Mesenchymal stem cell (in vitro differentiated cells and primary cell): ENCODE data around the gene FGFBP3.
A peak's percentile ranks its signal among the peaks of the same experiment; 100 is the strongest.

ENCODE experiments used
- DNase-seq: peaks from one replicate; pipeline ENCODE4 v3.0.0-alpha.2; 2013
- H2AFZ ChIP-seq: one replicate; pipeline ENCODE4 v1.6.1; 2013; ENCODE audit warnings: low read depth, mild to moderate bottlenecking, control low read depth, inconsistent platforms, low read length, moderate library complexity
- H2AK5ac ChIP-seq: 2 replicates; pipeline ENCODE4 v1.6.1; 2013; ENCODE audit warnings: low read length, moderate library complexity, mild to moderate bottlenecking, inconsistent platforms; ENCODE audit not compliant: severe bottlenecking
- H2BK120ac ChIP-seq: one replicate; pipeline ENCODE4 v1.6.1; 2013; ENCODE audit warnings: low read depth, mild to moderate bottlenecking, inconsistent platforms, low read length, moderate library complexity
- H2BK12ac ChIP-seq, 2 experiments: one replicate each; pipeline ENCODE4 v1.6.1; 2013; ENCODE audit warnings: inconsistent platforms in 2 of 2, low read length in 2 of 2, mild to moderate bottlenecking in 2 of 2, moderate library complexity in 2 of 2, control low read depth in 1 of 2
- H2BK15ac ChIP-seq: one replicate; pipeline ENCODE4 v1.6.1; 2013; ENCODE audit warnings: mild to moderate bottlenecking, low read depth, inconsistent platforms; ENCODE audit not compliant: poor library complexity, severe bottlenecking
- H2BK5ac ChIP-seq: 2 replicates; pipeline ENCODE4 v1.6.1; 2013; ENCODE audit warnings: low read depth, mild to moderate bottlenecking, low read length, control low read depth, inconsistent platforms; ENCODE audit not compliant: poor library complexity, severe bottlenecking
- H3K14ac ChIP-seq, 2 experiments: one replicate each; pipeline ENCODE4 v1.6.1; 2013; ENCODE audit warnings: inconsistent platforms in 2 of 2, low read length in 2 of 2, control low read depth in 1 of 2, mild to moderate bottlenecking in 1 of 2, moderate library complexity in 1 of 2
- H3K18ac ChIP-seq, 2 experiments: one replicate each; pipeline ENCODE4 v1.6.1; 2013; ENCODE audit warnings: inconsistent platforms in 2 of 2, low read length in 2 of 2, control low read depth in 1 of 2, low read depth in 1 of 2, mild to moderate bottlenecking in 1 of 2
- H3K23ac ChIP-seq, 2 experiments: one replicate each; pipeline ENCODE4 v1.6.1; 2013; ENCODE audit warnings: inconsistent platforms in 2 of 2, low read length in 2 of 2, mild to moderate bottlenecking in 2 of 2, moderate library complexity in 2 of 2, control low read depth in 1 of 2
- H3K27ac ChIP-seq: 2 replicates; pipeline ENCODE4 v1.5.1; 2013; ENCODE audit warnings: mild to moderate bottlenecking, moderate library complexity, low read length, control low read depth, inconsistent platforms; ENCODE audit not compliant: poor library complexity, severe bottlenecking
- H3K27me3 ChIP-seq, 2 experiments: 2 replicates each; pipeline versions ENCODE4 v1.6.1 to v1.7.0; 2013; ENCODE audit warnings: low read length in 2 of 2, mild to moderate bottlenecking in 2 of 2, moderate library complexity in 2 of 2, control low read depth in 1 of 2, inconsistent platforms in 1 of 2; ENCODE audit not compliant: control insufficient read depth in 1 of 2, insufficient read depth in 1 of 2
- H3K36me3 ChIP-seq, 2 experiments: 2 replicates each; pipeline versions ENCODE4 v1.6.1 to v1.7.0; 2013; ENCODE audit warnings: low read length in 2 of 2, control low read depth in 1 of 2, inconsistent platforms in 1 of 2, low read depth in 1 of 2, mild to moderate bottlenecking in 1 of 2; ENCODE audit not compliant: insufficient read depth in 2 of 2, control insufficient read depth in 1 of 2
- H3K4ac ChIP-seq, 2 experiments: one replicate each; pipeline ENCODE4 v1.6.1; 2013; ENCODE audit warnings: inconsistent platforms in 2 of 2, low read length in 2 of 2, mild to moderate bottlenecking in 2 of 2, moderate library complexity in 2 of 2, control low read depth in 1 of 2, low read depth in 1 of 2
- H3K4me1 ChIP-seq: 2 replicates; pipeline ENCODE4 v1.6.1; 2013; ENCODE audit warnings: low read depth, low read length, control low read depth; ENCODE audit not compliant: control insufficient read depth, insufficient read depth
- H3K4me2 ChIP-seq: 2 replicates; pipeline ENCODE4 v1.6.1; 2013; ENCODE audit warnings: low read length, mild to moderate bottlenecking, inconsistent platforms; ENCODE audit not compliant: poor library complexity, severe bottlenecking
- H3K4me3 ChIP-seq, 2 experiments: 2 replicates each; pipeline versions ENCODE4 v1.5.1 to v1.7.0; 2013; ENCODE audit warnings: low read length in 2 of 2, mild to moderate bottlenecking in 2 of 2, control low read depth in 1 of 2, low read depth in 1 of 2; ENCODE audit not compliant: insufficient read depth in 1 of 2
- H3K79me1 ChIP-seq: replicated peaks from 2 replicates; pipeline ENCODE4 v1.6.1; 2013; ENCODE audit warnings: mild to moderate bottlenecking, control low read depth, low read length, inconsistent platforms; ENCODE audit not compliant: poor library complexity, severe bottlenecking
- H3K9ac ChIP-seq: 2 replicates; pipeline ENCODE4 v1.7.0; 2013; ENCODE audit warnings: mild to moderate bottlenecking, low read length, moderate library complexity
- H3K9me3 ChIP-seq: 2 replicates; pipeline ENCODE4 v1.7.0; 2013; ENCODE audit warnings: mild to moderate bottlenecking, low read length; ENCODE audit not compliant: control insufficient read depth
- H4K8ac ChIP-seq: one replicate; pipeline ENCODE4 v1.6.1; 2013; ENCODE audit warnings: inconsistent platforms, mild to moderate bottlenecking, low read length, moderate library complexity
- H4K91ac ChIP-seq: one replicate; pipeline ENCODE4 v1.6.1; 2013; ENCODE audit warnings: mild to moderate bottlenecking, low read length, inconsistent platforms
- WGBS: methylation state at CpG from one replicate; pipeline ENCODE4 v1.1.7; 2013; ENCODE audit warnings: mixed read lengths; 5-methylcytosine and 5-hydroxymethylcytosine counted together

The FGFBP3 gene

DNA sequence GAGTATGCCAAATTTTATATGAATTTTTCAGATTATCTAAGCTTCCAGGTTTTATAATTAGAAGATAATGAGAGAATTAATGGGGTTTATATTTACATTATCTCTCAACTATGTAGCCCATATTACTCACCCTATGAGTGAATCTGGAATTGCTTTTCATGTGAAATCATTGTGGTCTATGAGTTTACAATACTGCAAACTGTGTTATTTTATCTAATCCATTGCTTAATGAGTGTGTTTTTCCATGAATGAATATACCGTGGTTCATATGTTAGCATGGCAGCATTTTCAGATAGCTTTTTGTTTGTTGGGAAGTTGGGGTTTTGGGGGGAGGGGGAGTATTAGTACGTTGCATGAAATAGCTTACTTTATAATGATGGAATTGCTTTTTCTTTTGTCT lies 44.5 kb downstream of the FGFBP3 start:
- H2BK120ac ChIP-seq = no peak overlapping the region
- no peak overlapping the region for H2AK5ac ChIP-seq
- no peak overlapping the region for H4K91ac ChIP-seq
- H3K36me3 ChIP-seq = peaks cover 0 to 65% of the 10 kb centered on the region in 2 experiments
- no peak overlapping the region for H4K8ac ChIP-seq
- H3K4me1 ChIP-seq = no peaks in the 10 kb centered on the region
- no peak overlapping the region for H3K14ac ChIP-seq
- peak; percentile 65 for DNase-seq
- H2BK15ac ChIP-seq = no peak overlapping the region
- H2AFZ ChIP-seq = no peak overlapping the region
- no peak overlapping the region for H3K23ac ChIP-seq
- no peak overlapping the region for H2BK12ac ChIP-seq
- H3K9me3 ChIP-seq = no peaks in the 10 kb centered on the region
- no peaks in the 10 kb centered on the region for H3K27me3 ChIP-seq
- H3K4me2 ChIP-seq = no peak overlapping the region
- H3K4ac ChIP-seq = no peak overlapping the region
- H3K9ac ChIP-seq = no peak overlapping the region
- no peak overlapping the region for H2BK5ac ChIP-seq
- no peak overlapping the region for H3K27ac ChIP-seq
- H3K79me1 ChIP-seq = no peaks in the 10 kb centered on the region
- no peak overlapping the region for H3K4me3 ChIP-seq
- WGBS = 81% methylated on average over 2 of the region's 2 CpGs
- H3K18ac ChIP-seq = no peak overlapping the region

DNA sequence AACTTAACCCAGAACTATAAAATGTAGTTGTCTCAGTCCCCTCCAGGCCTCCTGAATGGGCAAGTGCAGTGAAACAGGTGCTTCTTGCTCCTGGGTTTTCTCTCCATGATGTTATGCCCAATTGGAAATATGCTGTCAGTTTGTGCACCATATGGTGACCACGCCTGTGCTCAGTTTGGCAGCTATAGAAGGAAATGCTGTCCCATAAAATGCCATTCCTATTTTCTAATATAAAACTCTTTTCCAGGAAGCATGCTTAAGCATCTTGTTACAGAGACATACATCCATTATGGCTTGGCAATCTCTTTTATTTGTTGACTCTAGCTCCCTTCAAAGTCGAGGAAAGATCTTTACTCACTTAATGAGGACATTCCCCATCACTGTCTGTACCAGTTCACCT lies 45.2 kb downstream of the FGFBP3 start:
- no peaks in the 10 kb centered on the region for H3K79me1 ChIP-seq
- no peak overlapping the region for H2BK120ac ChIP-seq
- no peak overlapping the region for H4K91ac ChIP-seq
- H3K23ac ChIP-seq = no peak overlapping the region
- no peak overlapping the region for H3K9ac ChIP-seq
- no peak overlapping the region for H2AFZ ChIP-seq
- H3K4me3 ChIP-seq = no peak overlapping the region
- no peaks in the 10 kb centered on the region for H3K4me1 ChIP-seq
- no peak for DNase-seq
- H3K4me2 ChIP-seq = no peak overlapping the region
- 64% methylated on average over 2 of the region's 2 CpGs for WGBS
- peaks cover 0 to 71% of the 10 kb centered on the region in 2 experiments for H3K36me3 ChIP-seq
- no peak overlapping the region for H2BK12ac ChIP-seq
- H3K27ac ChIP-seq = no peak overlapping the region
- no peak overlapping the region for H2AK5ac ChIP-seq
- no peaks in the 10 kb centered on the region for H3K9me3 ChIP-seq
- no peak overlapping the region for H3K4ac ChIP-seq
- no peaks in the 10 kb centered on the region for H3K27me3 ChIP-seq
- H2BK5ac ChIP-seq = no peak overlapping the region
- H3K18ac ChIP-seq = no peak overlapping the region
- no peak overlapping the region for H3K14ac ChIP-seq
- H4K8ac ChIP-seq = no peak overlapping the region
- H2BK15ac ChIP-seq = no peak overlapping the region

DNA sequence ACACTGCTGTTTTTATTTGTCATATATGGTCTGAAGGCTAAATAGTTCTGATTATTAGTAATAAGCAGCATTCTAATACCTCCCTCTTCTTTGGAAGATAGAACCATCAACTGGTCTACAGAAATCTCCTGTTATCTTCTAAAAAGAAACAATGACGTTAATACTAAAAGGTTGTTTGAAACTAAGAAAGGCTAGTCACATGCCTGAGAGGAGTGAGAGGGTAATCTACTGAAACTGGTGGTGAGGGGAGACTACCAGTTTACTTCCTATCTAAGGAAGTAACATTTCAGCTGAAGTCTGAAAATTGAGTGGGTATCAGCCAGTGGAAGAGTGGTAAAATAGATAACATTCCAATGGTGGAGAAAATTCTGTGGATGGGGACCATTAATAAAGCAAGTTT lies 48.4 kb downstream of the FGFBP3 start:
- Histone ChIP-seq H3K79me1 (peaks cover 1% of the 10 kb centered on the region), H4K91ac (no peak overlapping the region), H3K18ac (no peak overlapping the region), H2BK120ac (no peak overlapping the region), H3K36me3 (peaks cover 0 to 94% of the 10 kb centered on the region in 2 experiments), H2BK15ac (no peak overlapping the region), H3K4me3 (no peak overlapping the region), H3K4ac (no peak overlapping the region), H3K9me3 (no peaks in the 10 kb centered on the region), H3K14ac (no peak overlapping the region), H2AFZ (no peak overlapping the region), H2BK5ac (no peak overlapping the region), H3K27me3 (no peaks in the 10 kb centered on the region), H3K4me1 (no peaks in the 10 kb centered on the region), H3K4me2 (no peak overlapping the region), H2BK12ac (no peak overlapping the region), H2AK5ac (no peak overlapping the region), H4K8ac (no peak overlapping the region), H3K9ac (no peak overlapping the region), H3K23ac (no peak overlapping the region), H3K27ac (no peak overlapping the region)
- DNase-seq = no peak
- whole genome bisulfite sequencing = 100% methylated on average over 1 of the region's 1 CpG

DNA sequence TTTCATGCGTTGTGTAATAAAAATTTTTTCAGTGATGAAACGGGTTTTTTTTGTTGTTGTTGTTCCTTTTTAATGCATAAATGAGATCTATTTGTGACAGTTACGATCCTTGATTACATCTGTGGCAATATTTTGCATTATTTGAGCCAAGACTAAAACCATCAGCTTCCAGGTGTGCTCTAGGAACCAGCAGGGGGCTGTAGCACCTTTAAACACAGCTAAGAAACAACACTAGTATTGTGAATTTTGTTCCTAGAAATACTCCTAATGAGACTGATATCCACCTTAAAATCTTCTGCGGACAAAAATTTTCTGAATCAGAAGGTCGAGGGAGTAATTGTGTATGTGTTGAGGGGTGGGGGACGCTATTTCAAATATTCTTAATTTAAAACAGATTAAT lies 52.6 kb downstream of the FGFBP3 start:
- Histone ChIP-seq H2BK15ac (no peak overlapping the region), H3K23ac (no peak overlapping the region), H3K4me2 (no peak overlapping the region), H3K9ac (no peak overlapping the region), H3K18ac (no peak overlapping the region), H3K4me3 (no peak overlapping the region), H2AK5ac (no peak overlapping the region), H2BK5ac (no peak overlapping the region), H2BK12ac (no peak overlapping the region), H3K79me1 (peaks cover 5% of the 10 kb centered on the region), H3K14ac (no peak overlapping the region), H4K8ac (no peak overlapping the region), H3K27ac (no peak overlapping the region), H2BK120ac (no peak overlapping the region), H4K91ac (no peak overlapping the region), H3K4ac (no peak overlapping the region), H3K27me3 (no peaks in the 10 kb centered on the region), H3K36me3 (peaks cover 2 to 91% of the 10 kb centered on the region in 2 experiments), H3K4me1 (no peaks in the 10 kb centered on the region), H2AFZ (no peak overlapping the region), H3K9me3 (no peaks in the 10 kb centered on the region)
- 96% methylated on average over 3 of the region's 6 CpGs for WGBS
- peak; percentile 14 for DNase-seq
